Sigmoid colon (tissue), 7 donors: Measurements from ENCODE around the gene CLTA. TPM values are rescaled to one million over a fixed set of nuclear protein-coding genes. Genes with fewer than 3 reads are reported as not detected.
A peak's percentile ranks its signal among the peaks of the same experiment; 100 is the strongest.

Experiments used
- DNase-seq: peaks from one replicate; pipeline ENCODE4 v3.0.0-alpha.2; 2019
- H3K27ac ChIP-seq, 4 donors: fragments of 200-600 bp; sonication (generic); one replicate each; pipeline ENCODE4 v1.5.1; 2016 to 2019; ENCODE audit warnings: mild to moderate bottlenecking in 1 of 4
- H3K27me3 ChIP-seq, 3 donors: fragments of 200-600 bp; sonication (generic); one replicate each; pipeline ENCODE4 v1.5.1; 2019; ENCODE audit warnings: mild to moderate bottlenecking in 1 of 3
- H3K36me3 ChIP-seq, 4 donors: fragments of 200-600 bp; sonication (generic); one replicate each; pipeline ENCODE4 v1.5.1; 2016 to 2019
- H3K4me1 ChIP-seq, 4 donors: fragments of 200-600 bp; sonication (generic); one replicate each; pipeline ENCODE4 v1.5.1; 2017 to 2019
- H3K4me3 ChIP-seq, 4 donors: fragments of 200-600 bp; sonication (generic); one replicate each; pipeline ENCODE4 v1.5.1; 2017 to 2019; ENCODE audit warnings: mild to moderate bottlenecking in 2 of 4, moderate library complexity in 1 of 4
- H3K9me3 ChIP-seq, 4 donors: fragments of 200-600 bp in 3 of 4; sonication (generic) in 3 of 4; one replicate each; pipeline versions ENCODE4 v1.5.1 to v1.6.1; 2013 to 2019
- CTCF ChIP-seq, 4 experiments: fragments of 450-650 bp in 3 of 4; fragments of 200-600 bp in 1 of 4; IDR thresholded peaks; one replicate each; pipeline ENCODE4 v1.5.1; 2016 to 2019; ENCODE audit warnings: antibody characterized with exemption in 4 of 4, mild to moderate bottlenecking in 3 of 4, moderate library complexity in 2 of 4
- EP300 ChIP-seq, 4 donors: sonication (generic); formaldehyde crosslinking; IDR thresholded peaks; one replicate each; pipeline ENCODE4 v1.6.1; 2017; ENCODE audit warnings: antibody characterized with exemption in 4 of 4
- POLR2A ChIP-seq, 2 donors: fragments of 450-650 bp; IDR thresholded peaks; one replicate each; pipeline ENCODE4 v1.6.1; 2016; ENCODE audit warnings: antibody characterized with exemption in 2 of 2, mild to moderate bottlenecking in 2 of 2, moderate library complexity in 2 of 2
- POLR2AphosphoS5 ChIP-seq, 4 donors: sonication (generic); formaldehyde crosslinking; IDR thresholded peaks; one replicate each; pipeline ENCODE4 v1.6.1; 2017; ENCODE audit warnings: antibody characterized with exemption in 4 of 4
- WGBS, 2 donors: extraction: QIAGEN DNeasy Blood & Tissue Kit; methylation state at CpG; one replicate each; pipeline ENCODE4 v1.1.7; 2013; 5-methylcytosine and 5-hydroxymethylcytosine counted together
- intact Hi-C: fragments of 100-400 bp; cut with DNase I; formaldehyde crosslinking; loops from one replicate; pipeline ENCODE4 v1.15.1; 2023
- polyA plus RNA-seq, 3 donors: library from polyadenylated mRNA; stranded (reverse); fragments of 200-250 nt; gene quantifications; one replicate each; pipeline ENCODE4 v1.2.3, GENCODE V29; 2013
- total RNA-seq, 4 donors: library from RNA; depleted of rRNA; stranded (reverse); fragments of >200 nt; gene quantifications; one replicate each; pipeline ENCODE4 v1.1.0, GENCODE V29; 2016
- donor health status: healthy with polysubstance abuse.
- donor health status: Bipolar disorder and iron deficiency.
- donor health status: healthy.

CLTA gene
- total and polyA plus RNA-seq, 7 donors = 151 to 299 (median 176) TPM

GRCh38 chr9:36143245-36143641 lies 47.5 kb upstream of the CLTA start:
- H3K9me3 ChIP-seq = no peaks in the 10 kb centered on the region
- peak; percentile 57 for DNase-seq
- TF ChIP-seq EP300 (IDR thresholded peaks at IDR 0.05) (no peak), POLR2A (IDR thresholded peaks at IDR 0.05) (no peak), POLR2AphosphoS5 (IDR thresholded peaks at IDR 0.05) (no peak), CTCF (IDR thresholded peaks at IDR 0.05) (no peak)
- intact Hi-C loops = no loop called here
- 76 to 82% methylated on average over 13 of the region's 13 CpGs for WGBS, 2 donors
- H3K4me1 ChIP-seq = peaks cover 0 to 91% (median 88%) of the 10 kb centered on the region in 4 donors
- H3K27ac ChIP-seq = peak overlapping the region; percentile 93 to 99 (median 96)
- peaks cover 0 to 5% (median 2%) of the 10 kb centered on the region in 4 donors for H3K36me3 ChIP-seq
- H3K4me3 ChIP-seq = peak overlapping the region in 2 of 4 donors; percentile 29 to 36
- no peaks in the 10 kb centered on the region for H3K27me3 ChIP-seq

- no peak for DNase-seq
- H3K4me1 ChIP-seq = peaks cover 0 to 91% (median 87%) of the 10 kb centered on the region in 4 donors
- 66 to 91% methylated on average over 12 of the region's 12 CpGs for WGBS, 2 donors
- H3K4me3 ChIP-seq = no peak overlapping the region
- intact Hi-C loops = no loop called here
- no peaks in the 10 kb centered on the region for H3K27me3 ChIP-seq
- H3K27ac ChIP-seq = peak overlapping the region in 3 of 4 donors; percentile 93 to 99 (median 98)
- TF ChIP-seq POLR2AphosphoS5 (IDR thresholded peaks at IDR 0.05) (no peak), CTCF (IDR thresholded peaks at IDR 0.05) (no peak), POLR2A (IDR thresholded peaks at IDR 0.05) (no peak), EP300 (IDR thresholded peaks at IDR 0.05) (no peak)
- H3K9me3 ChIP-seq = no peaks in the 10 kb centered on the region
- H3K36me3 ChIP-seq = peaks cover 0 to 5% (median 2%) of the 10 kb centered on the region in 4 donors
Measured at GRCh38 chr9:36144309-36145232, 46.1 kb upstream of the CLTA start.

GRCh38 chr9:36145970-36146369 lies 44.8 kb upstream of the CLTA start:
- Histone ChIP-seq H3K9me3 (no peaks in the 10 kb centered on the region), H3K4me1 (peaks cover 0 to 91% (median 87%) of the 10 kb centered on the region in 4 donors), H3K27ac (peak overlapping the region in 3 of 4 donors; percentile 86 to 99 (median 93)), H3K36me3 (peaks cover 0 to 10% (median 3%) of the 10 kb centered on the region in 4 donors), H3K27me3 (no peaks in the 10 kb centered on the region), H3K4me3 (no peak overlapping the region)
- intact Hi-C loops = no loop called here
- DNase-seq = no peak
- WGBS, 2 donors = 96 to 98% methylated on average over 4 of the region's 4 CpGs
- no peak for TF ChIP-seq POLR2A (IDR thresholded peaks at IDR 0.05)
- TF ChIP-seq EP300 (IDR thresholded peaks at IDR 0.05) = no peak
- no peak for TF ChIP-seq CTCF (IDR thresholded peaks at IDR 0.05)
- no peak for TF ChIP-seq POLR2AphosphoS5 (IDR thresholded peaks at IDR 0.05)

- Histone ChIP-seq H3K9me3 (no peaks in the 10 kb centered on the region), H3K4me3 (no peak overlapping the region), H3K27ac (peak overlapping the region in 3 of 4 donors; percentile 86 to 99 (median 93)), H3K27me3 (no peaks in the 10 kb centered on the region), H3K4me1 (peaks cover 0 to 90% (median 86%) of the 10 kb centered on the region in 4 donors), H3K36me3 (peaks cover 0 to 17% (median 6%) of the 10 kb centered on the region in 4 donors)
- intact Hi-C loops = no loop called here
- no peak for DNase-seq
- 95 to 96% methylated on average over 10 of the region's 10 CpGs for whole genome bisulfite sequencing, 2 donors
- no peak for TF ChIP-seq EP300 (IDR thresholded peaks at IDR 0.05)
- TF ChIP-seq CTCF (IDR thresholded peaks at IDR 0.05) = no peak
- no peak for TF ChIP-seq POLR2A (IDR thresholded peaks at IDR 0.05)
- TF ChIP-seq POLR2AphosphoS5 (IDR thresholded peaks at IDR 0.05) = no peak
Measured at GRCh38 chr9:36146651-36147050, 44.1 kb upstream of the CLTA start.
